A204.1 (cell line): ENCODE data around the gene FAM83F.
"Not testable (repeated sequence)": the region's sequence is repeated elsewhere in the genome, so short reads cannot be mapped to it uniquely, and the experiment has no call there.

ENCODE experiments used
- FAIRE-seq: peaks from 2 replicates; lab custom pipeline; 2012; peaks lifted over from hg19 to GRCh38; lab: Jason Lieb, UNC

Gene FAM83F

DNA sequence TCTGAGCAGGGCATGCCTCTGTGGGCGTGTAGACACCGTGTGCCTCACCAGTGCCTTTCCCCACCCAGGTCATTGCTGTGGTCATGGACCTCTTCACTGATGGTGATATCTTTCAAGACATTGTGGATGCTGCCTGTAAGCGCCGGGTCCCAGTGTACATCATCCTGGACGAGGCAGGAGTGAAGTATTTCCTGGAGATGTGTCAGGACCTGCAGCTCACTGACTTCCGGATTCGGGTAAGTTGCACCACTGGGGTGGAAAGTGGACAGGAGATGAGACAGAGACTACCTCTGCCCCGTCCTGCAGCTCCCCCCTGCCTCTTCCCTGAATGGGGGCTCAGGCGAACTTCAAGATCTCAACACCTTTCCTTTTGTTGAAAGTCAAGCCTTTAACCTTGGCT is 24.3 kb downstream of the FAM83F start:
- no peak for FAIRE-seq

DNA sequence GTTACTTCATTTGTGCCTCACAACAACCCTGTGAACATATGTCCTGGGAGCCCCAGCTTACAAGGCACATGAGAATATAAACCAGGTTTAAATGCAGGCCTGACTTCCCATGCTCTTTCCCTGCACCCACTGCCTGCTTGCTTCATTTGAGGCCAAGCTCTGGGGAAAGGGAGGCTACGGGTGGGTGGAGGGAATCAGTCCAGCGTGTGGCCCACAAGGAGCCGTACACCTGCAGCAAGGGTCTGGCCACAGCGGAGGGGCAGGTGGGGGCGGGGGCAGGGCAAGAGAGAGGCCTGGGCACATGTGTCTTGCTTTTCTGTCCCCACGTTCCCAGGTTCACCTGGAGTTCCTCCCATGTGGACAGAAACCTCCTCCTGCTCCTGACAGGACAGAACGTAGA is 26.2 kb downstream of the FAM83F start:
- FAIRE-seq: no peak

DNA sequence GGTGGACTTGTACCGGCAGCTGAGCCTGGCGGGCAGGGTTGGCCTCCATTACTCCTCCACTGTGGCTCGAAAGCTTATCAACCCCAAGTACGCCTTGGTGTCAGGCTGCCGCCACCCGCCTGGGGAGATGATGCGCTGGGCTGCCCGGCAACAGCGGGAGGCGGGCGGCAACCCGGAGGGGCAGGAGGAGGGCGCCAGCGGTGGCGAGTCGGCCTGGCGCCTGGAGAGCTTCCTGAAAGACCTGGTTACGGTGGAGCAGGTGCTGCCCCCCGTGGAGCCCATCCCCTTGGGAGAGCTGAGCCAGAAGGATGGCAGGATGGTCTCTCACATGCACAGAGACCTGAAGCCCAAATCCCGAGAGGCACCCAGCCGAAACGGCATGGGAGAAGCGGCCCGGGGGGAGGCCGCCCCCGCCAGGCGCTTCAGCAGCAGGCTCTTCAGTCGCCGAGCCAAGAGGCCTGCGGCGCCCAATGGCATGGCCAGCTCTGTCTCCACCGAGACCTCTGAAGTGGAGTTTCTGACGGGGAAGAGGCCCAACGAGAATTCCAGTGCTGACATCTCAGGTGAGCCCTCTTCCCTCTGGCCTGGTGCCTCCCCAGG is 26.7 kb downstream of the FAM83F start:
- FAIRE-seq: no peak

DNA sequence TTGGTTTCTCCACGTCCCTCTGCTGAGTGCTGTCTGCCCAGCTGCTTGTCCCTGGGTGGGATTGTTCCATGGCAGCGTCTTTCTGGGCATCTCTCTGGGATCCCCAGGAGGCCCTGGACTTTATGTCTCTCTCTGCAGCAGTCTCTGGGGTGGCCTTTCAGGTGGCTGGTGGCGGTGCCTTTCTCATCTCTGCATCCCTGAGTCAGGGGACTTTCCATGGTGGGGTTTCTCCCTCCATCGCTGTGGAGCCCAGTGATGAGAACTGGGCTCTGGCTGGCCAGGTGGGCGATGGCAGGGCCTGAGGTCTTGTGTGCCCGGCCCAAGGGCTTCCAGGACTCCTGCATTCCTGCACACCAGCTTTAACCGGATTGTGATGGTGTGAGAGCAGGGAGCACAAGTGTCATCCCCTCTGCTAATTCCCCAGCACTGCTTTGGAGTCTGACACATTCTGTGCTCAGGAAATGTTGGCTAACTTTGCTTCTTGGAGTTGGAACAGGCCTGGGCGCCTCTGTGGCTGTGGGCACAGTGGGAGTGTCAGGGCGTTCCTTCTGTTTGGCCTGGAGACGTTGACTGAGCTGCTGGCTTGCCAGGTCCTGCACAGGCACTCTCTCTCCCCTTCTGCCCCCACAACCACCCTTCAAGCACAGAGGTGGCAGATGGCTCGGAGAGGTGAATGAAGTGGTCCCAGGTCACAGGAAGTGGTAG is 27.9 kb downstream of the FAM83F start:
- FAIRE-seq: no peak

DNA sequence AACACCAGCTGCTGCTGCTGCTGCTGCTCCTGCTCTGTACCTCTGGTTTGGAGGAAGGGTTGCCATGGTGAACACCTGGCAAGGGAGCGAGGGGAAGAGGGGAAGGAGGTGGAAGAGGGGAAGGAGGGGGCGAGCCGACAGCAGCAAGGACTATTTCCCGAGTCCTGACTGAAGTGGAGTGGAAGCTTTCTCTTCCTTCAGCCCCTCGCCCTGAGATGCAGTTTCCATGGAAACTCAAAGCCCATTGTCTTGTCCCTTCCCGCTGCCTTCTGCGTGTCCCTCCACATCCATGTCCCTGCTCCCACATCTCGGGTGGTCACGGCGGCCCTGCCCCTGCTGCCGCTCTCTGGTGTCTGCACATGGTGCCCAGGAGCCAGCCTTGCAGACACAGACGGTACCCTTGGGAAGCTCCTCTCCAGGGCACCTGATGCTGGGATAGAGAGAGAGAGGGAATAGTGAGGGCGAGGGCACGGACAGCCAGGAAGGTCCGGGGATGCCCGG is 28.6 kb downstream of the FAM83F start:
- no peak for FAIRE-seq

DNA sequence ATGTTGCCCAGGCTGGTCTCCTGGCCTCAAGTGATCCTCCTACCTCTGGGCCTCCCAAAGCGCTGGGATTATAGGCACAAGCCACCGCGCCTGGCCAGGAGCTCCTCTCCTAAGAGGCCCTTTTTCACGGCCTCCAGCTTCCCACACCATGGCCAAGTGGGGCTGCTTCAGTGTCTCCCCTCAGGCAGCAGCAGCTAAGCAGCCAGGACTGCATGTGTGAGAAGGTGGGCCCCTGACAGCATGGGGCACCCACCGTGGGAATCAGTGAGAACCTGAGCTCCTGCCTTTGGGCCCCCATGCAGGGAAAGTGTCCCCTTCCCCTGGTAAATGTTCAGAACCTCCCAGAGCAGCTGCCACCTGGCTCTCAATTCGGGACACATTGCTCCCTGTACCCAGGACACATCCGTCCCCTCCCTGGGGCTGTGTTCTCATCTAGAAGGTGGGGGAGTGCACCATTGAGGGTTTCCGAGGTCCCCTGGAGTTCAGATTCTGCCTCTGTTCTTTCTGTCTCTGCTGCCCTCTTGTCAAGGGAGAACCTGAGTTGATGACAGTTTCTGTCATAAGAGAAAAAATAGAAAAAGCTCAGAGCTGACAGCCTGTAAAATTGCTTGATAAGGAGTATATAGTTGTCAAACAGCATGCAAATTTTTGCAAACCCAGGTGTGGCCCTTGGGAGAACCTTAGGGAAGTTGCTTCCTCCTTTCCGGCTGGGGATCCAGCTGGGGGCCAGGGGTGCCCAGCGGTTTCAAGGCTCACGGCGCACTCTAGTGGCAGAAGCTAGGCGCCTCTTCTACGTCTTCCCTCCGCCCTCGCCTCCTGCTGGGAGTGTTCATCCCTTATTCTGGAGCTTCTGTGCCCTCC is 29.7 kb downstream of the FAM83F start:
- no peak for FAIRE-seq

DNA sequence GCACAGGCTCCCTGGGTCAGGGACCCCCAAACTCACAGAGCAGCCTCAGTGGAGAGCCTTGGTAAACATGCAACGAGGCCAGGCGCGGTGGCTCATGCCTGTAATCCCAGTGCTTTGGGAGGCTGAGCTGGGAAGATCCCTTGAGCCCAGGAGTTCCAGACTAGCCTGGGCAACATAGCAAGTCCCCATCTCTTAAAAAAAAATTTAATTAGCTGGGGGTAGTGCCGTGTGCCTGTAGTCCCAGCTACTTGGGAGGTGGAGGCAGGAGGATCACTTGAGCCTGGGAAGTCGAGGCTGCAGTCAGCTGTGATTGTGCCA is 30.3 kb downstream of the FAM83F start:
- FAIRE-seq: not testable (repeated sequence)

DNA sequence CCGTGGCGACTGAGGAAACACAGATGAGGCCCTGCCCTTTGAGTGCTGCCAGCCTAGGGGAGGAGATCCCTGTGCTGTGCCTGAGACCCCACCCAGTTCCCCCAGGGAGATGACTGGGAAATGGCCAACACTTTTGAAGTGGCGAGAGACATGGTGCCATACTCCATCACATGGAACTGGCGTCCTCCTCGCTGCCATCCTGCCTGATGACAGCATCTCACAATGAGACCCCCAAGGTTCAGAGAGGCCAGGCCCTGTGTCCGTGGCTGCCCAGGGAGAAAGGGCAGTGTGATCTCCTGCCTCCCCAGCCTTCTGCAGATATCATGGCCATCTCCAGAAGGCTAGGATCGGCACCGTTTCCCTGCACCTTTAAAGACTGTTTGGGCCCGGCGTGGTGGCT is 31.1 kb downstream of the FAM83F start:
- FAIRE-seq: no peak

DNA sequence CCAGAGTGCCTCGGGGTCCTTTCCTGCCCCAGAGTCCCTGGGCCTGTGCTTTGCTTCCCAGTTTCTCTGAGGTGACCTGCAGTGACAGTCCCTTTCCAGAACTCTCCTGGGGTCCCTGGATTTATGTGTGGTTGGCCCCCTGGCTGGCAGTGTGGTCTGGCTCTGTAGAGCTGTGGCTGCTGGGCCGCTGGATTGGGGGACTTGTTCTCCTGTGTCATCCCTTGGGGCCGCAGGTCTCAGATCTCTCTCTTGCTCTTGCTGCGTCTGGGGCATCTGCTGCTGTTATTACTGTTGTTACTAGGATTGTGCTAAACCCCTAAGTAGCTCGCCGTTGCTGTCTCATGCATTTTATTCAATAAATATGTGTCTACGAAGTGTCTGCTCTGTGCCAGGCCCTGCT is 31.9 kb downstream of the FAM83F start:
- no peak for FAIRE-seq

DNA sequence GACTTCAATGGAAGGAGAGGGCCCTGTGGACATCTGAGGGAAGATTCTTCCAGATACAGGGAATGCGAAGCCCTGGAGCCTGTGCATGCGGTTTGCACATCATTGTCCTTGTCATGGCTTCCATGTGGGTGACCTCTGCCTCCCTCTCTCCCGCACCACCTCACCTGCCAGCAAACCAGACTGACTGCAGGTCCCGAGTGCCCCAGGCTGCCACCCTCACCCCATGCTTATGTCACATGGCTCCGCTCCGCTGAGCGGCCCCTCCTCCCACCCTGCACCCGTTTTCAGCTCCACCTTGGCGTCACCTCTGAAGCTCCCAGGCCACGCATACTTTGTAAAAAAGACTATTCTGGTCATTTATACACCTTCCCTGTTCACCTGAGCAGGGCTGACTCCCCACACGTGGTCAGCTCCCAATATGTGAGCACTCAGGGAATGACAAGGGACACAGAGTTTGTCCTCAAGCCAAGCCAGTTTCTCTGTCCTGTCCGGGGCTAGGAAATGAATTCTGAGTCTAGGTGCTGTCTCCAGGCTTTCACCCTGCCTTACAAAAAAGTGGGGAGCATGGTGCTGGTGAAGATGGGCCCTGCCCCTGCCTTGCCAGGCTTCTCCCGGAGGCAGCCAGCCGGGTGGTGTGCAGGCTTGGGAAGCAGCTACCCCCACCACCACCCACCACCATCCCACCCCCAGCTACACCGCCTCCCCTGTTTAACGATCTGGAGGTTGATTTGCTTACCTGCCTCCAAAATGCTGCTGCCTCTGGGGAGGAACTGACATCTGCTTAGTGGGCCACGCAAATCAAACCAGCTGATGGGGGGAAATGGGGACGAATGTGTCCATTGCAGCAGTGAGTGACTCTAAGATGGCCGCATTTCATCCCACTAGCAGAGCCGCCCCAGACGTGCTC is 32.7 kb downstream of the FAM83F start:
- no peak for FAIRE-seq

DNA sequence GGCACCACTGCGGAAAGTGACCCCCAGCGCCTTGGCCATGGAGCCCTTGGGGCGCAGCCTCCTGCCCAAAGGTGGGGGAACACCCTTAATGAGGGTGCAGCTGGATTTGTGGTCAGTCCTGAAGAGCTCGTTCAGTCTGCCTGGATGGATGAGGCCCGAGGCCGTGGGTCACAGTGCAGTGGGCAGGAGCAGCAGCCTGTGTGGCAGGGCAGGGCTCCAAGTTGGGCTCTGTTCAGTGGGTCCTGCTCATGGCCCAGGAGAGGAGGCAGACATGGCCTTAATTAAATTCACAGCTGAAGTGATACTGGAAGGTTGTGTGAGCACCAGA is 33.3 kb downstream of the FAM83F start:
- no peak for FAIRE-seq

DNA sequence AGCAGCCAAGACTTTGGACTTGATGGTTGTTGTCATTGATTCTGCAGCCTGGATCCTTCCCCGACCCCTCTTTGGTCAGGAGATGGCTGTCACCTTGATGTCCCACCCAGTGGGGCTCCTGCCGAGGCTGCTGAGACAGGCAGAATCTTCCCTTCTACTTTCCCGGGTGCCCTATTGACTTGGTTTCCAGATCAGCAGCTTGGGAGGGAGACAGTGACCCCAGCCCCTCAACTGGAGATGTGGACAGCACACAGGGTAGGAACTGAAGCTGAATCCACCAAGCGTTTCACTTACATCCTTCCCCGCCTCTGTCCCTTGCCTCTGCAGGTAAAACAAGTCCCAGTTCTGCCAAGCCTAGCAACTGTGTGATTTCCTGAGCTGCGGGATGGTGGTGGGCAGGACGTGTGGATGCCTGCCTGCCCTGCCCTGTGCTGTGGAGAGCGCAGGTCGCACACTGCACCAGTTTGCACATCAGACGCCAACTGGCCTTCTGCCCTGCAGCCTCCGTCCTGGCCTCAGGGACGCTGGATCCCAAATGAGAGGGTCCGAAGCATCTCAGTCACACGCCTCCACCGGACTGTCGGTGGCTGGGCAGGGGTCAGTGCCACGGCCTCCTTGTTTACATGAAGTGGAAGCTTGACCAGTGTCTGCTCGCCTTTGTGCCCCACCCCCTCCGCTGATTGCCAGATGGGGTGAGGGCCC is 34.6 kb downstream of the FAM83F start:
- no peak for FAIRE-seq

DNA sequence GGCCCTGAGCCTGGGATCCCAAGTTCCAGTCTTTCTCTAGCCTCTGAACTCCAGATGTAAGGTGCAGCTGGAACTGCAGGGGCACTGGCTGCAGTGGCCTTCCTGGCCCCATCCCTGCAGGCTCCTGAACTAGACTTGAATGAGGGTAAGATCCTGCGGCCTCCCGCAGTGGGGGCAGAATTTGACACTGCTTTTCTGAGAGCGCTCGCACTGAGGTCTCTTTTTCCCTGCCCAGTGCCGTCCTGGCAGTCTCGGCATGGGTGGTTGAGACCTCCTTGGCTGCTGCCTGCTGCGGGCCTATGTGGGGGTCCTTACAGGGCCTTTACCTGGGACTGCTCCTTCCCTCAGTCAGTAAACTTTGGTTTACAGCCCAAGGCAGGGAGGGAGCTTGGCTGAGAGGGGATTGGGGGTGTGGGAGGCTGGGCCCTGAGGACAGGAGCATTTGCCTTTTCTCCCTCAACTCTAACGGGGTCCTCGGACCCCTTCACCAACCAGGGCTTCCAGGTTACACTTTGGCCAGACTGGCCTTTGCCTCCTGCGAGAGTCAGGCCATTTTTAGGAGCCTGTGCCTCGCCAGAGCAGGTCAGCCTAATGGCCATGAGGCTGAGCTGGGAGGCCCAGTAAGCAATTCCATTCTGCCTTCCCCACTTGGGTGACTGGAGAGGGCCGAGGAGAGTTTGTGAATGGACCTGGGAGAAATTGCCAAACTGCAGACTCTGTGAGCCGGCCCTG is 35.4 kb downstream of the FAM83F start:
- FAIRE-seq: no peak

DNA sequence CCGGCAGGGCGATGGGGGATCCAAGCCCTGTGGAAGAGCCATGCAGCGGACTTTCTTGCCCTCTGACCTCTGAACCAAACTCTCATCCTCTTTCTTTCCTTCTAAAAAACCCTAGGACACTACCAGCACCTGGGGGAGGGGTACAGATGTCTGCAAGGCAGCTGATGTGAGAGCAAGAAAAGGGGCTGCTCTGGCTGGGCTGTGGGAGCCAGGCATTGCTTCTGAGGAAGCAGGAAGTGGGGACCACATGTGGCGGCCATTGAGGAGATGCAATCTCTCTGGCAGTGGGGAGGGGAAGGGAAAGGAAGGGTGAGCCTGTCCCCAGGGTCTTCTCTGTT is 36.0 kb downstream of the FAM83F start:
- FAIRE-seq: no peak

DNA sequence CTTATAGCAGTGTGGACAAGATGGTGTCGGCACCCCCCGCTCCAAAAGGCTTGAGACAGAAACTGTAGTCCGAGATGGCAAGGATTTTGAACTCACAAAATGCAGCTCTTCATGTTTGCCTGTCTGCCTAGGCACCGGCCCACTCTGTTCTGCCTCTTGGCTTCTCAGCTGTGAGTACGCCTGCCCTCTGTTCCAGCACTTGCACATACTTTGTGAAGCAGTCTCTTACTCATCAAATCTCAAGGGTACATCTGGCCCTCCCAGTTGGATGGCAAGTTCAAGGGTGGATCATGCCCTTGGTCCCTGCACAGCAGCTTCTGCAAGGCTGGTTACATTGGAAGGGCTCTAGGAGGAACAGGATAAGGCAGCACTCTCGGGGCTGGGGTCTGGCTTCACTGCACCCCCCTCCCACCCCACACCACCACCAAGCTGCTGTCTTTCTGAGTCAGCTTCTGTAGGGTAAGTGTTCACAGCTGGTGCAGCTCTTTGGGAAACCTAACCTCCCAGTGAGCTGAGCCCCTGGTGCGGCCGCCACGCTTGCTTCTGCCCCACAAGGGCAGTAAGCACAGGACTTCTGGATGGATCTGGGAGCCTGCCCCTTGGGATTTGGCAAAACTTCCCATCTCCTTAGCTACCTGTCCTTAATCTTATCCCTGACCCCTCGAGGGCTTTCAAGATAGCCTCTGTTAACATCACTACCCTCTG is 37.2 kb downstream of the FAM83F start:
- FAIRE-seq: no peak

DNA sequence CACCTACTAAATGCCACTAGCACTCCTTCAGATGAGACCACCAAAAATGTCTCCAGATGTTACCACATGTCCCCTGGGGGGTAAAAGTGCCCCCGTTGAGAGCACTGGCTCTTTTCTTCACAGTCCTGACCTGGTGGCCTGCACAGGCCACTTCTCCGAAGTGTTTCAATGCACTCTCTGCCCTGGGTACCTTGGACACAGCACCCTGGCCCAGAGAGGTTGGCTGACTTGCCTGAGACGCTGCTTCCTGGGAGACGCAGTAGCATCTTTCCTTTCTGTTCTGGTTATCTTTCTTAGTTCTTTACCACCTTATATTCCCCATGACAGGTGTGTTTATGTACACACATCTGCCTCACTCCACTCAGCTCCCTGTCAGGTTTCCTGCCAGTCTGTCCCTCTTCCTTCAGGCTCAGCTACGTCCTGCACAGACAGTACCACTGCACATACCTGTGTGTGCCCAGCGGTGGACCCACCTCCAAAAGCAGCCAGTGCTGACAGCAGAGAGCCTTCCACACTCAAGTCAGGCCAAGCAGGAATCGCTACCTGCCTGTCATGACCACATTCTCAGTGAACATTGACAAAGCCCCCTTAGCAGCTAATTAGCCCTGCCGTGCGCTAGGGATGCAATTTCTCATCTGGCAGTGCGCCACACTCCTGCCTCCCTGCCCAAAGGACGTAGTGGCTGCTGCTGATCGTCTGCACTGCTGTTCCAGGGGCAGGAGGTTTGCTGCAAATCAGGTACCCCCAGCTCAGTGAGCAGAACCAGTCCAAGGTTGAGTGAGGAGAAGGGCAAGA is 39.0 kb downstream of the FAM83F start:
- no peak for FAIRE-seq

DNA sequence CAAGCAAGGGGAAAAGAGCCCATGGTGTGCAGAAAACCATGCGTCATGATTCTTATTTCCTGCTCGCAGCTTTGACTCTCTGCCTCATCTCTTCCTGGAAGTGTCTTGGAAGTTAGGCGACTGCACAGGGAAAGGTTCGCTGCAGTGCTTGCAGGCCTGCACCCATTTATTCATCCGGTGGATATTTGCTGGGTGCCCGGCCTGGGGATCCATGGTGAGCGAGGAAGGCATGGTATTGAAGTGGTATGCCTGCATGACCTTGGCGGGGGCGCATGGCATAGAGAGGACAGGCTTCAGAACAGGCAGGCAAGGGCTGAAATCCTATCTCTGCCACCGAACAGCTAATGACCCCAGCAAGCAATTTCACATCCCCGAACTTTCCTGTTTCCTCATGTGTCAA is 40.6 kb downstream of the FAM83F start:
- no peak for FAIRE-seq

DNA sequence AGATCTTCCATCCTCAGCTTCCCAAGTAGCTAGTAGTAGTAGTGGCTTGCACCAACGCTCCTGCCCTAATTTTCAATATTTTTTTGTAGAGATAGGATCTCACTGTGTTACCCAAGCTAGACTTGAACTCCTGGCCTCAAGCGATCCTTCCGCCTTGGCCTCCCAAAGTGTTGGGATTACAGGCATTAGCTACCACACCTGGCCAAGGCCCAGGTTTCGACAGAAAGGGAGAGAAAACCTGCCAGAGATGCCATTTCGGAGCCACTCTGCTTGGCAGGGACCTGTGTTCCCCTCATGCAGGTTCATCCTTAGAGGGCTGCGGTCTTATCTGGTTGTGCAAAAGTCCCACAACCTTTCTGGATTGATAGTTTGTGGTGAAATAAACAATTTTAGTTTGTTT is 41.4 kb downstream of the FAM83F start:
- FAIRE-seq: no peak

DNA sequence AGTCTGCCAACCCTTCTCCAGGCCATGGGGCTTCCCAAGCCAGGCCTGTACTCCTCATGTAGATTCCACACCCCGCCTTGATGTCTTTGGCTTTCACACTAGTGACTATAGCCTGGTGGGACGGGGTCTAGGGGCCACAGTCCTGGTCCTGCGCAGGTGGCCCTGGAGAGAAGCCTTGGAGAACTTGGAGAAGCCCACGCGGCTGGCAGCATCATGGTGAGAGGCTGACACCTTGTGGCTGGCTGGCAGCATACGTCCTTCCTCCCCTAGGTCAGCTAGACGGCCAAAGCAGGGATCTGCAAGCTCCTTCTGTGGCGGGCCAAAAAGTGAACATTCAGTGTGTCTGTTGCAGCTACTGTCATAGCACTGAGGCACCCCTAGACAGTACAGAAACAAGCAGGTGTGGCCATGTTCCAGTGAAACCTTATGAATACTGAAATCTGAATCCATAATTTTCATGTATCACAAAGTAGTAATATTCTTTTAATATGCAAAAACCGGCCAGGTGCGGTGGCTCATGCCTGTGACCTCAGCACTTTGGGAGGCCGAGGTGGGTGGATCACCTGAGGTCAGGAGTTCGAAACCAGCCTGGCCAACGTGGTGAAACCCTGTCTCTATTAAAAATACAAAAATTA is 42.0 kb downstream of the FAM83F start:
- no peak for FAIRE-seq
